Measurements from ENCODE around the gene LVRN. TPM values are rescaled to one million over a fixed set of nuclear protein-coding genes. Genes with fewer than 3 reads are reported as not detected.

The LVRN gene
- total and polyA plus RNA-seq, 12 donors = 0.19 to 3.7 (median 0.35) TPM

DNA sequence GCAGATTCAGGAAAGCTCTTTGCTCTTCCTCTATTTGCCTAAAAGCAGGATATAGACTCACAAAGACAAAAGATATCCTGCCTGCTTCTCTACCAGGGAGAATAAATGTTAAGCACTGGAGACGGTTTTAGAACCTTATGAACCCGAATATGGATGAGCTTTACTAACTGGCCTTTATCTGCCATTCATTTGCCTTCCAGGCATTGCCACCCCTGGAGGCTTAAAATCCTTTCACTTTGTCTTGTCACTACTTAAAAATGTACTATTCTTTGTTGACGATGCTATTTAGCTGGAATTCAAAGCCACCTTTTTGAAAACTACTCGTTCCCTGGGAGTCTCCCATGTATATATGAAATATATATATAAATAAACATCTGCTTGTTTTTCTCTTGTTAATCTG lies 23.2 kb upstream of the LVRN start:
- TF ChIP-seq POLR2A (IDR thresholded peaks at IDR 0.05) = no peak
- WGBS, 4 donors = 73 to 81% (median 76%) methylated on average over 4 of the region's 4 CpGs
- no peak for DNase-seq
- no peaks in the 10 kb centered on the region for H3K9me3 ChIP-seq (replicated peaks in 1 of 3)
- H3K4me3 ChIP-seq = no peak overlapping the region
- no peaks in the 10 kb centered on the region for H3K4me1 ChIP-seq (replicated peaks in 1 of 2)
- intact Hi-C loops (cut with DNase I) = no loop called here
- no peak overlapping the region for H3K27ac ChIP-seq
- H3K36me3 ChIP-seq (replicated peaks in 1 of 2) = no peaks in the 10 kb centered on the region
- H3K27me3 ChIP-seq = no peaks in the 10 kb centered on the region

DNA sequence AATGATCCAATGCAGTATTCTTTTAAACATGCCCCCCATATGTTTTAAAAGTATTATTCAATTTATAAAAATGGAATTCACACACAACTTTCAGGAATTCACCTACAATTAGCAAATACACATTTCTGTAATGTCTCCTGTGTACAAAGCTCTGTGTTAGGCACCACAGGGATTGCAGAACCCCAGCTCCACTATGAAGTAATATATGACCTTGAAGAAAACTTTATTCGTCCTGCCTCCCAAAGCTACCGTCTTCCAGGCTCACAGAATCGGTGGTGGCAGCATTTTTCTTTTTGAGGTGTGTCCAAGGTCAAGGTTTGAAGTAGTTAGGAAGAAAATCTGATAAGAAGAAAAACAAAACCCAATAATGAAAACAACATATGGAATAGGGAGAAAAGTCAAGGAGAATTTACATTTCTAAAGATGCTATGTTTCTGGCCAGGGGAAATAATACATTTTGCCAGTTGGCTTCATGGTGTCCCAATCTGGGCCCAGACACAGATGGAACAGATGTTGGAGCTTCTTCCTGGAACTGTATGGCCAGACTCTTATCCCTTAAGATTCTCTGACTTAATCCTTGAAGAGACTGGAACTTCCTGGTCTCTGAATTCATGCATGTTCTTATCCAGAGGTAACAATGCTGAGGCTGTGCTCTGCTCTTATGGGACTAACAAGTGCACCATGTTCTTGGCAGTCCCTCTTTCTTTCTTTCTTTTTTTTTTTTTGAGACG lies 22.0 kb upstream of the LVRN start:
- TF ChIP-seq POLR2A (IDR thresholded peaks at IDR 0.05) = no peak
- TF ChIP-seq, protein P1, sequence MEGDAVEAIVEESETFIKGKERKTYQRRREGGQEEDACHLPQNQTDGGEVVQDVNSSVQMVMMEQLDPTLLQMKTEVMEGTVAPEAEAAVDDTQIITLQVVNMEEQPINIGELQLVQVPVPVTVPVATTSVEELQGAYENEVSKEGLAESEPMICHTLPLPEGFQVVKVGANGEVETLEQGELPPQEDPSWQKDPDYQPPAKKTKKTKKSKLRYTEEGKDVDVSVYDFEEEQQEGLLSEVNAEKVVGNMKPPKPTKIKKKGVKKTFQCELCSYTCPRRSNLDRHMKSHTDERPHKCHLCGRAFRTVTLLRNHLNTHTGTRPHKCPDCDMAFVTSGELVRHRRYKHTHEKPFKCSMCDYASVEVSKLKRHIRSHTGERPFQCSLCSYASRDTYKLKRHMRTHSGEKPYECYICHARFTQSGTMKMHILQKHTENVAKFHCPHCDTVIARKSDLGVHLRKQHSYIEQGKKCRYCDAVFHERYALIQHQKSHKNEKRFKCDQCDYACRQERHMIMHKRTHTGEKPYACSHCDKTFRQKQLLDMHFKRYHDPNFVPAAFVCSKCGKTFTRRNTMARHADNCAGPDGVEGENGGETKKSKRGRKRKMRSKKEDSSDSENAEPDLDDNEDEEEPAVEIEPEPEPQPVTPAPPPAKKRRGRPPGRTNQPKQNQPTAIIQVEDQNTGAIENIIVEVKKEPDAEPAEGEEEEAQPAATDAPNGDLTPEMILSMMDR (IDR thresholded peaks at IDR 0.05) = no peak
- intact Hi-C loops (cut with DNase I) = no loop called here
- WGBS, 4 donors = 32 to 49% (median 35%) methylated on average over 3 of the region's 4 CpGs

DNA sequence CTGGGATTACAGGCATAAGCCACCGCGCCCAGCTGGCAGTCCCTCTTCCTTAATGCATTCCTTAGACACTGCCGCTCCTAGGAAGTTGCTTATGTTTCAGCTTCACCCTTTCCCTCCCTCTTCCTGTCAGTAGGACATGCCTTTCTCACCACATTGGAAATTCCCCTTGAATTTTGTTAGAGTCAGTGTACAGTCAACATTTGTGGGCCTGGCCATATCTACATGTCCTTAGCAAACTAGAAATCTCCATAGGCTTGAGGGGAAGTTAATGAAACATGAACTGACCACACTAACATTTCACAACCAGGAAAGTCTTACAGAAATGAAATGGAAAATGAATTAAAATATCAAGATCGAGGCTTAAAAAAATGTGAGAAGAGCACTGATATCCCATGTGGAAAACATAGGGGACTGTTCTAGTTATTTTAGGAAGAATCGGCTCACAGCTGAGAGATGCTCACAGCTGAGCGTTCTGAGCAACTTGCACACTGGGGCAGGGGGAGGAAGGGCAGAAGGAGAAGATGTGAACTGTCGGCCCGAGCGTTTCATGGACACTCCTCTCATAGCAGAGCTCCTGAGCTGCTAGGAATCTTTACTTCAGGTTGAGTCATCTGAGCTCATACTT lies 21.1 kb upstream of the LVRN start:
- H3K9me3 ChIP-seq (replicated peaks in 1 of 3) = no peaks in the 10 kb centered on the region
- no peaks in the 10 kb centered on the region for H3K27me3 ChIP-seq
- intact Hi-C loops (cut with DNase I) = no loop called here
- TF ChIP-seq, protein P1 (IDR thresholded peaks at IDR 0.05) = no peak
- TF ChIP-seq POLR2A (IDR thresholded peaks at IDR 0.05) = no peak
- DNase-seq = no peak
- no peaks in the 10 kb centered on the region for H3K36me3 ChIP-seq (replicated peaks in 1 of 2)
- 86 to 88% (median 87%) methylated on average over 9 of the region's 9 CpGs for WGBS, 4 donors
- H3K4me3 ChIP-seq = no peak overlapping the region
- H3K4me1 ChIP-seq (replicated peaks in 1 of 2) = no peaks in the 10 kb centered on the region
- no peak overlapping the region for H3K27ac ChIP-seq

More for the DNA sequence above, 22.0 kb upstream of the LVRN start:
- H3K27ac ChIP-seq = no peak overlapping the region
- H3K4me3 ChIP-seq = no peak overlapping the region
- H3K36me3 ChIP-seq (replicated peaks in 1 of 2) = no peaks in the 10 kb centered on the region
- H3K4me1 ChIP-seq (replicated peaks in 1 of 2) = no peaks in the 10 kb centered on the region
- H3K9me3 ChIP-seq (replicated peaks in 1 of 3) = no peaks in the 10 kb centered on the region
- no peak for DNase-seq
- H3K27me3 ChIP-seq = no peaks in the 10 kb centered on the region

DNA sequence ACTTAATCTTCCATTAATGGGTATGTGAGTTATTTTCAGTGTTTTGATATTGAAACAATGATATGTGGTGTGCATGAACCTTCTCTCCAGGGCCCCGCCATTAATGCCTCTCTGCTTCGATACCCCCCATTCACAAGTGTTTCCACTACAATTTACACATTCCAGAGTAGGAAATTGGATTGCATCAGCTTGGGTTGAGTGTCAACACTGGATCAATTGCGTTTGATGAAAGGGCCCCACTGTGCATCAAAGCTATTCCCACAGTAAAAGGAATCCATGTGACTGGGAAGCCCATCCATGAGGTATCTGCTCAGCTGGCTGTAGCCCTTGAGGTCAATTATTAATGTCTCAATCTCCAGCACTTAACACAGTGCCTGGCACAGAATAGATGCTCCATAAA lies 17.8 kb upstream of the LVRN start:
- no peaks in the 10 kb centered on the region for H3K27me3 ChIP-seq
- TF ChIP-seq, protein P1 (IDR thresholded peaks at IDR 0.05) = no peak
- TF ChIP-seq POLR2A (IDR thresholded peaks at IDR 0.05) = no peak
- no peak for DNase-seq
- H3K36me3 ChIP-seq (replicated peaks in 1 of 2) = no peaks in the 10 kb centered on the region
- no peak overlapping the region for H3K4me3 ChIP-seq
- intact Hi-C loops (cut with DNase I) = no loop called here
- H3K9me3 ChIP-seq (replicated peaks in 1 of 3) = no peaks in the 10 kb centered on the region
- 87 to 93% (median 90%) methylated on average over 3 of the region's 3 CpGs for WGBS, 4 donors
- H3K27ac ChIP-seq = no peak overlapping the region
- H3K4me1 ChIP-seq (replicated peaks in 1 of 2) = no peaks in the 10 kb centered on the region
